HFFc6 (cell line): Measurements from ENCODE around the gene ZNF146. TPM values are rescaled to one million over a fixed set of nuclear protein-coding genes. Genes with fewer than 3 reads are reported as not detected.
"Not testable (repeated sequence)": the region's sequence is repeated elsewhere in the genome, so short reads cannot be mapped to it uniquely, and the experiment has no call there.

Source experiments
- DNase-seq: peaks from one replicate; pipeline ENCODE4 v3.0.0-alpha.2; 2018
- H3K27ac Mint-ChIP-seq: 2 replicates; pipeline ENCODE4 v1.8.0; 2020; ENCODE audit warnings: mild to moderate bottlenecking, mixed read lengths
- H3K27me3 Mint-ChIP-seq: 2 replicates; pipeline ENCODE4 v1.8.0; 2021; ENCODE audit warnings: mild to moderate bottlenecking, moderate library complexity, mixed read lengths; ENCODE audit not compliant: insufficient read depth
- H3K36me3 Mint-ChIP-seq: 2 replicates; pipeline ENCODE4 v1.8.0; 2021; ENCODE audit warnings: low read depth, mixed read lengths
- H3K4me1 Mint-ChIP-seq: 2 replicates; pipeline ENCODE4 v1.8.0; 2020; ENCODE audit warnings: low read depth, mixed read lengths
- H3K4me3 Mint-ChIP-seq: 2 replicates; pipeline ENCODE4 v1.8.0; 2020; ENCODE audit warnings: mild to moderate bottlenecking, moderate library complexity, mixed read lengths
- H3K9me3 Mint-ChIP-seq: 2 replicates; pipeline ENCODE4 v1.8.0; 2020; ENCODE audit warnings: mild to moderate bottlenecking, mixed read lengths
- CTCF ChIP-seq: fragments of 200-600 bp; sonication (generic); IDR thresholded peaks from 2 replicates; pipeline ENCODE4 v1.5.0; 2021; ENCODE audit warnings: antibody characterized with exemption, mild to moderate bottlenecking
- total RNA-seq, 6 experiments: library from RNA; stranded (reverse); fragmentation: NEBNext Ultra II Directional; extraction: Animal tissue kit (Norgen Biotek cat#: 25700); gene quantifications; 2 replicates in 1 of 6; 3 replicates in 5 of 6; pipeline ENCODE4 v1.2.3, GENCODE V29; 2021

The ZNF146 gene
- total RNA-seq, 6 experiments from 2014 or later = 49.7 to 58.2 (median 56.6) TPM

GRCh38 chr19:36221474-36221873 lies 6.6 kb downstream of the ZNF146 start:
- H3K27ac Mint-ChIP-seq = no peak overlapping the region
- peaks cover 56% of the 10 kb centered on the region for H3K4me1 Mint-ChIP-seq
- H3K4me3 Mint-ChIP-seq = peak overlapping the region; percentile 36; the same call in 1 of the 2 replicates
- H3K9me3 Mint-ChIP-seq = peaks cover 4% of the 10 kb centered on the region; the same call in 1 of the 2 replicates
- H3K27me3 Mint-ChIP-seq = no peaks in the 10 kb centered on the region
- H3K36me3 Mint-ChIP-seq = peaks cover 45% of the 10 kb centered on the region
- no peak for DNase-seq
- TF ChIP-seq CTCF = no peak

- Mint-ChIP-seq H3K4me1 (peaks cover 52% of the 10 kb centered on the region), H3K27ac (no peak overlapping the region), H3K27me3 (no peaks in the 10 kb centered on the region), H3K4me3 (no peak overlapping the region), H3K36me3 (peaks cover 42% of the 10 kb centered on the region), H3K9me3 (no peaks in the 10 kb centered on the region; the same call in 1 of the 2 replicates)
- DNase-seq = no peak
- TF ChIP-seq CTCF = no peak
These were observed 7.6 kb downstream of the ZNF146 start for GRCh38 chr19:36222503-36222902.

- Mint-ChIP-seq H3K4me3 (peak overlapping the region; percentile 82), H3K27me3 (no peaks in the 10 kb centered on the region; the same call in 1 of the 2 replicates), H3K27ac (peak overlapping the region; percentile 84), H3K36me3 (peaks cover 52% of the 10 kb centered on the region), H3K9me3 (peaks cover 11% of the 10 kb centered on the region), H3K4me1 (peaks cover 40% of the 10 kb centered on the region)
- peak; percentile 39 for DNase-seq
- TF ChIP-seq CTCF = no peak
These were observed 10.4 kb downstream of the ZNF146 start for GRCh38 chr19:36225219-36225892.

GRCh38 chr19:36233626-36234025 lies 18.7 kb downstream of the ZNF146 start:
- DNase-seq, H3K4me3 Mint-ChIP-seq, H3K27me3 Mint-ChIP-seq, H3K4me1 Mint-ChIP-seq, H3K27ac Mint-ChIP-seq: not testable (repeated sequence)
- H3K36me3 Mint-ChIP-seq = peaks cover 94% of the 10 kb centered on the region
- H3K9me3 Mint-ChIP-seq = peaks cover 84% of the 10 kb centered on the region

DNA sequence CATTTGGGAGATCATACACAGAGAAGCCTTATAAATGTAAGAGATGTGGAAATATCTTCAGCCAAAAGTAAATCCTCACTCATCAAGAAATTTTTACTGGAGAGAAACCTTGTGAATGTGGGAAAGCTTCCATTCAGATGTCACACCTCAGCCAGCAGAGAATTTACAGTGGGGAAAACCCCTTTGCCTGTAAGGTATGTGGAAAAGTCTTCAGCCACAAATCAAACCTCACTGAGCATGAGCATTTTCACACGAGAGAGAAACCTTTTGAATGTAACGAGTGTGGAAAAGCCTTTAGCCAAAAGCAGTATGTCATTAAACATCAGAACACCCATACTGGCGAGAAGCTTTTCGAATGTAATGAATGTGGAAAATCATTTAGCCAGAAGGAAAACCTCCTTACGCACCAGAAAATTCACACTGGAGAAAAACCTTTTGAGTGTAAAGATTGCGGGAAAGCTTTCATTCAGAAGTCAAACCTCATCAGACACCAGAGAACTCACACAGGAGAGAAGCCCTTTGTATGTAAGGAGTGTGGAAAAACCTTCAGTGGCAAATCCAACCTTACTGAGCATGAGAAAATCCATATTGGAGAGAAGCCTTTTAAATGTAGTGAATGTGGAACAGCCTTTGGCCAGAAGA lies 21.5 kb downstream of the ZNF146 start:
- no peak overlapping the region for H3K27ac Mint-ChIP-seq
- no peak for DNase-seq
- no peak for TF ChIP-seq CTCF
- peaks cover 97% of the 10 kb centered on the region for H3K36me3 Mint-ChIP-seq
- no peaks in the 10 kb centered on the region for H3K27me3 Mint-ChIP-seq
- no peak overlapping the region for H3K4me3 Mint-ChIP-seq
- H3K9me3 Mint-ChIP-seq = peaks cover 87% of the 10 kb centered on the region
- no peaks in the 10 kb centered on the region for H3K4me1 Mint-ChIP-seq

GRCh38 chr19:36236946-36237310 lies 22.0 kb downstream of the ZNF146 start:
- H3K27ac Mint-ChIP-seq = no peak overlapping the region

More at GRCh38 chr19:36236946-36237310, 22.0 kb downstream of the ZNF146 start:
- no peak for DNase-seq
- peaks cover 88% of the 10 kb centered on the region for H3K9me3 Mint-ChIP-seq
- H3K4me1 Mint-ChIP-seq = no peaks in the 10 kb centered on the region
- no peak for TF ChIP-seq CTCF
- peaks cover 93% of the 10 kb centered on the region for H3K36me3 Mint-ChIP-seq
- no peaks in the 10 kb centered on the region for H3K27me3 Mint-ChIP-seq
- no peak overlapping the region for H3K4me3 Mint-ChIP-seq
